Activated T-helper 2 cell treated with anti-CD3 and anti-CD28 coated beads, Interferon-gamma antibody, Interleukin-2, Interleukin-4, amounts not matched to agents 10 μg/mL and 5 μg/mL and 100 μg/mL, durations not matched to agents 14 hours and 24 hours and 36 hours (primary cell): ENCODE results near the gene TPP1. TPM values are rescaled to one million over a fixed set of nuclear protein-coding genes. Genes with fewer than 3 reads are reported as not detected.

Experiments
- DNase-seq: peaks from one replicate; pipeline ENCODE4 v3.0.0; 2021; ENCODE audit warnings: low spot score
- H3K27ac Mint-ChIP-seq: one replicate; pipeline ENCODE4 v1.8.0; 2021; ENCODE audit warnings: mixed read lengths
- H3K27me3 Mint-ChIP-seq: one replicate; pipeline ENCODE4 v1.8.0; 2021; ENCODE audit warnings: low read depth, mixed read lengths
- H3K36me3 Mint-ChIP-seq: one replicate; pipeline ENCODE4 v1.8.0; 2021; ENCODE audit warnings: low read depth, mixed read lengths
- H3K4me1 Mint-ChIP-seq: one replicate; pipeline ENCODE4 v1.8.0; 2021; ENCODE audit warnings: low read depth, mixed read lengths
- H3K4me3 Mint-ChIP-seq: one replicate; pipeline ENCODE4 v1.8.0; 2021; ENCODE audit warnings: low read depth, mild to moderate bottlenecking, moderate library complexity, mixed read lengths
- H3K9me3 Mint-ChIP-seq: one replicate; pipeline ENCODE4 v1.8.0; 2021; ENCODE audit warnings: mixed read lengths
- intact Hi-C: fragments of 100-400 bp; cut with micrococcal nuclease; formaldehyde crosslinking; loops from one replicate; pipeline ENCODE4 v1.15.1; 2023
- total RNA-seq: library from RNA; stranded (reverse); gene quantifications from 2 replicates; pipeline ENCODE4 v1.2.3, GENCODE V29; 2022

Gene TPP1
- total RNA-seq, 1 donor from 2014 or later = 39.1 TPM

DNA sequence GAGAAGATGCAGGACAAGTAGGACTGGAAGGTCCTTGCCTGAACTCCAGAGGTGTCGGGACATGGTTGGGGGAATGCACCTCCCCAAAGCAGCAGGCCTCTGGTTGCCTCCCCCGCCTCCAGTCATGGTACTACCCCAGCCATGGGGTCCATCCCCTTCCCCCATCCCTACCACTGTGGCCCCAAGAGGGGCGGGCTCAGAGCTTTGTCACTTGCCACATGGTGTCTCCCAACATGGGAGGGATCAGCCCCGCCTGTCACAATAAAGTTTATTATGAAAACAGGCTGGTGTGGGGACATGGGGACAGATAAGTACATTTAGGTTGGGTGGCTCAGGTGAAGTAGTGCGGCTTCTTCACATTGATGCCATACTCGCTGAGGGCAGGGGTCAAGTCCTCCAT is 8.6 kb downstream of the TPP1 start:
- H3K36me3 Mint-ChIP-seq = peaks cover 60% of the 10 kb centered on the region
- no peak for DNase-seq
- H3K9me3 Mint-ChIP-seq = no peaks in the 10 kb centered on the region
- intact Hi-C loops = loop anchor here (10.0 kb wide), 2 partner anchors 196 to 376 kb away; partner anchors contain the start of genes APBB1, CNGA4 and FHIP1B
- peak overlapping the region; percentile 95 for H3K4me3 Mint-ChIP-seq
- no peak overlapping the region for H3K27ac Mint-ChIP-seq
- no peaks in the 10 kb centered on the region for H3K27me3 Mint-ChIP-seq
- H3K4me1 Mint-ChIP-seq = peaks cover 43% of the 10 kb centered on the region

DNA sequence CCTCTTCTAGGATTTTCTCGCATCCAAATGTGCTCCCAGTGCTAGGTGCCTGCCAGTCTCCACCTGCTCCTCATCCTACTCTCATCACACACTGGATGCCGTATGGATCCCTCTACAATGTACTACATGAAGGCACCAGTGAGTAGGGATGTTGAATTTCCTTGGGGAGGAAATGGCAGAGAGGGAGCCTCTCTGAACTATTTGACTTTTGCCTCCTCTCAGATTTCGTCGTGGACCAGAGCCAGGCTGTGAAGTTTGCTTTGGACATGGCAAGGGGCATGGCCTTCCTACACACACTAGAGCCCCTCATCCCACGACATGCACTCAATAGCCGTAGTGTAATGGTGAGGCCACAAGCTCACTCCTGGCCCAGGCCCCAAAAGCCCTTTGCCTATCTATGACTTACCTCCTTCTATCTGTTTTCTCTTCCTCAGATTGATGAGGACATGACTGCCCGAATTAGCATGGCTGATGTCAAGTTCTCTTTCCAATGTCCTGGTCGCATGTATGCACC is 9.7 kb downstream of the TPP1 start:
- no peak for DNase-seq
- H3K27ac Mint-ChIP-seq = no peak overlapping the region
- peaks cover 50% of the 10 kb centered on the region for H3K36me3 Mint-ChIP-seq
- peaks cover 43% of the 10 kb centered on the region for H3K4me1 Mint-ChIP-seq
- intact Hi-C loops = loop anchor here (5.0 to 10.0 kb wide), 3 partner anchors 195 to 375 kb away; partner anchors contain the start of genes APBB1, CAVIN3, CNGA4 and FHIP1B
- no peaks in the 10 kb centered on the region for H3K9me3 Mint-ChIP-seq
- peak overlapping the region; percentile 40 for H3K4me3 Mint-ChIP-seq
- H3K27me3 Mint-ChIP-seq = no peaks in the 10 kb centered on the region

DNA sequence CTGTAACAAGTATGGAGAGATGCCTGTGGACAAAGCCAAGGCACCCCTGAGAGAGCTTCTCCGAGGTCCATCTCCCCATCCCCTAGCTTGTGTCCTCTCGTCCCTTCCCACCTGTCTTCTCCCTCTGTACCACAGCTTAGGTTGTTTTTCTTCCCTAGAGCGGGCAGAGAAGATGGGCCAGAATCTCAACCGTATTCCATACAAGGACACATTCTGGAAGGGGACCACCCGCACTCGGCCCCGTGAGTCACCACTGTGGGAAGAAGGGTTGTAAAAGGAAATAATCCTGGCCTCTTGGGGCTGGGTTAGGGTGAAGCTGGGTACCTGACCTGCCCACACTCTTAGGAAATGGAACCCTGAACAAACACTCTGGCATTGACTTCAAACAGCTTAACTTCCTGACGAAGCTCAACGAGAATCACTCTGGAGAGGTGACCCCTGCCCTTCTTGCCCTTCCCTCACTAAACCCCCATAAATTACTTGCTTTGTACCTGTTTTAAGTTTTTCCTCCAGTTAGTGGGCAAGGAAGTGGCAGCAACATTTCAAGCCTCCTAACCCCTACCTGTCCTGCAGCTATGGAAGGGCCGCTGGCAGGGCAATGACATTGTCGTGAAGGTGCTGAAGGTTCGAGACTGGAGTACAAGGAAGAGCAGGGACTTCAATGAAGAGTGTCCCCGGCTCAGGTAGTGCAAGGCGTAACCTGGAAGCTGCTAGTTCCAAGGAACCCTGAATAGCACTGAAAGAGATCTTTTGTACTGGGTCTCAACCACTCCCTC is 10.3 kb downstream of the TPP1 start:
- Mint-ChIP-seq H3K27me3 (no peaks in the 10 kb centered on the region), H3K4me1 (peaks cover 43% of the 10 kb centered on the region), H3K27ac (peak overlapping the region; percentile 23), H3K4me3 (no peak overlapping the region), H3K9me3 (no peaks in the 10 kb centered on the region), H3K36me3 (peaks cover 50% of the 10 kb centered on the region)
- no peak for DNase-seq
- intact Hi-C loops = loop anchor here (5.0 kb wide), 1 partner anchor 287 kb away; the partner anchor contains the start of gene CAVIN3

DNA sequence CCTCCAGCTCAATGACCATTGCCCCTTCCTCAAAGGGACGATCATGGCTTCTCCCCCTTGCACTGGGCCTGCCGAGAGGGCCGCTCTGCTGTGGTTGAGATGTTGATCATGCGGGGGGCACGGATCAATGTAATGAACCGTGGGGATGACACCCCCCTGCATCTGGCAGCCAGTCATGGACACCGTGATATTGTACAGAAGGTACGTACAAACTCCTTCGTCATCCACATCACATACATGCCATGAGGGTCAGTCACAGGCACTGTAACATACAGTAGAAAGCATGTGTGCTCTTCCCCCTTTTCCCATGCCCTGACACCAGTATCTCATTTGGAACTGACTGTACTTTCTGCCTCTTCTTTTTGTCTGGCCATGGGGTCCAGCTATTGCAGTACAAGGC is 11.2 kb downstream of the TPP1 start:
- Mint-ChIP-seq H3K4me1 (peaks cover 43% of the 10 kb centered on the region), H3K27ac (peak overlapping the region; percentile 93), H3K4me3 (no peak overlapping the region), H3K9me3 (no peaks in the 10 kb centered on the region), H3K27me3 (no peaks in the 10 kb centered on the region), H3K36me3 (peaks cover 50% of the 10 kb centered on the region)
- peak; percentile 5 for DNase-seq
- intact Hi-C loops = loop anchor here (5.0 kb wide), 1 partner anchor 286 kb away; the partner anchor contains the start of gene CAVIN3

DNA sequence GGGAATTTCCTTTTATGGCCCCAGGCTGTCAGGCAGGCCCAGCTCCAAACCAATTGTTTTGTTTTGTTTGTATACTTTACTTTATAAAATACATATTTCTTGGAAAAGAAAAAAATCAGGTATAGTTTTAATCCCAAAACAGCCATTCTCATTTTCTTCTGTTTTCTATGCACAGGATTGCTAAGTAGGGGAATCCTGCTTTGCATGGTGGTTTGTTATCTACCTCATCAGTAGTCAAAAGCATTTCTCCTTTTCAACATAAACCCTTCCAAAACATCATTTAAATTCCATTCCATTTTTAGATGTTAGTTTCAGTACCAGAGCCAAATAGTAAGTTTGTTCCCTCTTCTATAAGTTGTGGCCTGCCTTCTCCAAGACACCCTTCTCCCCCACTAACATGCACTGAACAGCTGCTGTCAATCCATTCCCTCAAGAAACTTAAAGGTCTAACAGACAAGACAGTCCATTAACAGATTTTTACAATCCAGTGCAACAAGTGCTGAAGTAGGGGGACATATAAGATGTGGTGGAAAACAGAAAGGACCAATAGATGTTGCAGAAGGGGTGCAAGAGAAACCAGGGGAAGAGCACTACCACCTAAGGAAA is 11.9 kb downstream of the TPP1 start:
- peak overlapping the region; percentile 93 for H3K27ac Mint-ChIP-seq
- no peaks in the 10 kb centered on the region for H3K27me3 Mint-ChIP-seq
- H3K9me3 Mint-ChIP-seq = no peaks in the 10 kb centered on the region
- H3K4me1 Mint-ChIP-seq = peaks cover 46% of the 10 kb centered on the region
- DNase-seq = peak; percentile 6
- H3K36me3 Mint-ChIP-seq = peaks cover 53% of the 10 kb centered on the region
- H3K4me3 Mint-ChIP-seq = peak overlapping the region; percentile 55
- intact Hi-C loops = loop anchor here (1.0 to 5.0 kb wide), 5 partner anchors 63 to 285 kb away; partner anchors contain the start of genes ARFIP2, CAVIN3, MRPL17 and TIMM10B

DNA sequence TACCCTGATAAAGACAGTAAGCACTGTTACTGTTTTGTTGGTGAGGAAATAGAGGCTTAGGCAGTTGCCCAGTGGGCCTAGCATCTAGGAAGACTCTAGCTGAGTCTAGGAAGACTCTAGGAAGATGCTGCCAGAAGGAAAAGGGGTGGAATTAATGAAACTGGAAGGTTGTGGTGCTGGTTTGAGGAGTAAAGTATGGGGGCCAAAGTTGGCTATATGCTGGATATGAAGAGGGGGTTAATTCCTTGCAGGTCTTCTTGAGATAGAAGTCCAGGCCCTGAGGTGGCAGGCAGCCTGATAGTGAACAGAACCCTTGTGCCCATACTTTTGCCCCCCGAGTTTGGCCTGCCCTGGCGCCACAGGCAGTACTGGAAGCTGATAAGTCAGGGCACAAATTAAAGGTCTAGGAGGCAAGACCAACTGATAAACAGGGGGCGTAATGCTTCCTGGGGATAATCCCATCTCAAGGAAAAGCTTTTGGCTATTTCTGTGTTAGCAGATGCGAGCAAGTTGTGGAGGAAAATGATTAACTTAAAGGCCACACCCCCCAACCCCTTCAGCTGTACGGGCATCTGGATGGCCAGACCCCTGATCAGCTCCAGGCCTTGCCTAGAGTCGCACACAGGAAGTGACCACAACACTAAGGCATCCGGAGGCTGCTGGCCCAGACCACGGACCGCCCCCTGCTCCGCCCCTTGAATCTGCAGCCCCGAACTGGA is 12.6 kb downstream of the TPP1 start:
- H3K27me3 Mint-ChIP-seq = no peaks in the 10 kb centered on the region
- intact Hi-C loops = loop anchor here (1.0 to 5.0 kb wide), 5 partner anchors 64 to 284 kb away; partner anchors contain the start of genes ARFIP2, CAVIN3, MRPL17 and TIMM10B
- H3K9me3 Mint-ChIP-seq = no peaks in the 10 kb centered on the region
- H3K36me3 Mint-ChIP-seq = peaks cover 57% of the 10 kb centered on the region
- peak overlapping the region; percentile 93 for H3K27ac Mint-ChIP-seq
- peak; percentile 61 for DNase-seq
- H3K4me1 Mint-ChIP-seq = peaks cover 53% of the 10 kb centered on the region
- H3K4me3 Mint-ChIP-seq = no peak overlapping the region

DNA sequence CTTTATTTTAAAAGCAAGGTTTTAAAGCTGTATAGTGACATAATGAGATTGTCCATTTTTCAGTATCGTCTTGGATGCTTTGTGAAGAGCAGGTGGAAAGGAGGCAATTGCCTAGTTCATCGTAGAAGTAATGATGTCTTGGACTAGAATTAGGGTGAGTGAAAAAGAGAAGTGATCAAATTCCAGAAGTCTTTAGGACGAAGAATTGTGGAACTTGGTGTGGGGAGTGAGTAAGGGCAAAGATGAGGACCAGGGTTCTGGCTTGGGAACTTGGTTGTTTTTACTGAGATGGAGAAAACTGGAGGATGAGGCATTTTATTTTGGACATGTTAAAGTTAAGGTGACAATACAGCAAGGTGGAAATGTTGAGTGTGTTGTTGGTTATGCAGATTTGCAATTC is 14.4 kb downstream of the TPP1 start:
- no peak overlapping the region for H3K27ac Mint-ChIP-seq
- peaks cover 47% of the 10 kb centered on the region for H3K4me1 Mint-ChIP-seq
- intact Hi-C loops = loop anchor here (2.0 to 5.0 kb wide), 3 partner anchors 14 to 282 kb away; partner anchors contain the start of genes CAVIN3 and TPP1
- no peaks in the 10 kb centered on the region for H3K27me3 Mint-ChIP-seq
- no peaks in the 10 kb centered on the region for H3K9me3 Mint-ChIP-seq
- H3K36me3 Mint-ChIP-seq = peaks cover 44% of the 10 kb centered on the region
- no peak overlapping the region for H3K4me3 Mint-ChIP-seq
- DNase-seq = no peak

DNA sequence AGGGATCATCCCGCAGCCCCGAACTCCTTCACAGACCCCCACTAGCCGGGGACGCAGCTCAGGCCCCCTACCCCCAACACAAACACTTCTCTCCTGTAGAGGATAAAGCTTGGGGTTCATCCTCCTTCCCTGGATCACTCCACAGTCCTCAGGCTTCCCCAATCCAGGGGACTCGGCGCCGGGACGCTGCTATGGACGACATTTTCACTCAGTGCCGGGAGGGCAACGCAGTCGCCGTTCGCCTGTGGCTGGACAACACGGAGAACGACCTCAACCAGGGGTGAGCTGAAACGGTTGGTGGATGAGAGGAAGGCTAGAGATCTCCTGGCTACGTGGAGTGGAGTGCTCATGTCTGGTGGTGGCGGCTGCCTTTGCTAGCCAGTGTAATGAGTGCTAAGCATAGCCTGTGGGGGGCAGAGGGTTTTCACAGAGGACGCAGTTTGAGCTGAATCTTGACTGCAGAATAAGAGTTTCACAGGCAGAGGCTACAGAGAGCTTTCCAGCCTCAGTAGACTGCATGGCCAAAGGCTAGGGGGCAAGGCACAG is 15.1 kb downstream of the TPP1 start:
- intact Hi-C loops = loop anchor here (2.0 kb wide), 2 partner anchors 15 to 73 kb away; partner anchors contain the start of gene TPP1
- no peaks in the 10 kb centered on the region for H3K9me3 Mint-ChIP-seq
- peaks cover 43% of the 10 kb centered on the region for H3K4me1 Mint-ChIP-seq
- peaks cover 44% of the 10 kb centered on the region for H3K36me3 Mint-ChIP-seq
- H3K27ac Mint-ChIP-seq = no peak overlapping the region
- no peaks in the 10 kb centered on the region for H3K27me3 Mint-ChIP-seq
- peak; percentile 37 for DNase-seq
- H3K4me3 Mint-ChIP-seq = no peak overlapping the region

DNA sequence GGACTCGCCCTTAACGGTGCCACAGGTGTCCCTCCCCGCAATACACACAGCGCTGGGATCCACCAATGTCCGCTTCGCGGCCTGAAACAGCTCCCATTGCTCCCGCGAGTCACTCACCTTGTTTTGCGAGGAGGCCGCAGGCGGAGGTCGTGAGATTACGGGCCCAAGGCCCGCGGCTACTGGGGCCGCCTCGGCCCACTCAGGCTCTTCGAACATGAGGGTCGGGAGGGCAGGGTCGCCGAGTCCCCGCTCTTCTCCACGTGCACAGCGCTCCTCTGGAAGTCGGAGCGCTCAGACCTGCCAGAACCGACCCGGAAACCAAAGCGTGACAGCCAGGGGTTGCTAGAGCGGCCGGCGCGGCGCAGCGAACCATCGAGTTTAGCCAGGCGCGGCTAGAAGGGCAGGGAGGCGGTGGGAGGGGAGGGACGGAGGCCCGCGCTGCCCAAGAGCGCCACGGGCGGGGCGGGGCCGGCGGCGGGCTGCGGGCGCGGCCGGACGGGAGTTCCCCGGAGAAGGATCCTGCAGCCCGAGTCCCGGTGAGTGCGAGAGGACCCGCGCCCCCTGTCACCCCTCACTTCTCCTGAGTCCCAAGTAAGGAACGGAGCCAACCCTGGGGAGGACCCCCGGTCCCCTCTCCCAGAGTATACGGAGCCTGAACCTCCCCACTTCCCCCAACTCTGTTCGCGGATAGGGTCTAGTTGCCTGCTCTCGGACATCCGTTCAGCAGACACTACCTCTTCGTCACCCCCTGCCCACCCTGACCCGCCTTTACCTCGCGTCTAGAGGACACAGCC is 15.7 kb downstream of the TPP1 start, which contains the start of the genes ILK and RRP8:
TSS of gene ILK (plus strand) at position 488 of the 794 bp plus-strand sequence. CDS start 498 bp downstream, outside the sequence.
TSS of gene RRP8 (minus strand) at position 330 of the 794 bp plus-strand sequence. CDS start at position 216, 114 bp downstream.
- Mint-ChIP-seq H3K4me3 (no peak within 1 kb of the TSS), H3K9me3 (no peaks in the 10 kb centered on the region), H3K36me3 (peaks cover 44% of the 10 kb centered on the region), H3K27ac (no peak within 1 kb of the TSS), H3K27me3 (no peaks in the 10 kb centered on the region), H3K4me1 (peaks cover 38% of the 10 kb centered on the region)
- intact Hi-C loops = loop anchor here (1.0 to 2.0 kb wide), 5 partner anchors 9 to 122 kb away; partner anchors contain the start of genes ARFIP2, MRPL17, TAF10 and TIMM10B
- peak; percentile 84 for DNase-seq

DNA sequence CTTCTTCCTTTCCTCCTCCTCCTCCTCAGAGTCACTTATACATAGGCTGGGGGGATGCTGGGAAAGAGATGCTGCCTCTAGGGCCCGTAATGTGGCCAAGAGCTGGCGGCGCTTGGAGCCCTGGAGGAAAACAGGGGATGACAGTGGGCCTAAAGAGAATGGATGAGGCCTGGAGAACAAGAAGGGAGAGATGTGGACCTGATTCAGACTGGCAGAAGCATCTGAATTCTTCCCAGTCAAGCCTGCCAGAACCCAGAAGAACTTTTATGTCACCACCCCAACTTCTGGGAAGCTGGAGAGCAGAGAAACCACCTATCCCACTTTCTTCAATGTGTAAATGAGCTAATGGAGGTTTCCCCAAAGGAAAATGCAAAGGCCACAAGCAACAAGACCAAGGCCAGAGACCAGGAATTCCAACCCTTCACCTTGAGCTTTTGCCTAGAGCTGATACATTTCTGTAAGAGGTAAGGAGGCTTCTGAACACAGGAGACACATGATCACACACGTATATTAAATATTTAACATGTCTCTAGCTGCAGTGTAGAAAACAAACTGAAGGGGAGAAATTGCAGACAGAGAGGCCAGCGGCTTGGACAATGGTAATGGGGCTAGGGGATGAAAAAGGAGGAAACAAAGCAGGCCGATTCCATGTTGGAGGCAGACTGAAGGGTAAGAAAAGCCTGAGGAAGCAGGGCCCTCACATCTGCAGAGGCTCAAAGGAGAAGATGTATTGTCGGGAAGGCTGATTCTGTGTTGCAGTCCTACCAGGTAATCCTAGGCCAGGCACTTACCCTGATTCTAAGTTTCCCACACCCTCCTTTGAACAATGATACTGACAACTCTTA is 16.9 kb downstream of the TPP1 start:
- intact Hi-C loops = no loop called here
- Mint-ChIP-seq H3K4me1 (peaks cover 28% of the 10 kb centered on the region), H3K4me3 (no peak overlapping the region), H3K9me3 (no peaks in the 10 kb centered on the region), H3K36me3 (peaks cover 41% of the 10 kb centered on the region), H3K27ac (no peak overlapping the region), H3K27me3 (no peaks in the 10 kb centered on the region)
- no peak for DNase-seq

DNA sequence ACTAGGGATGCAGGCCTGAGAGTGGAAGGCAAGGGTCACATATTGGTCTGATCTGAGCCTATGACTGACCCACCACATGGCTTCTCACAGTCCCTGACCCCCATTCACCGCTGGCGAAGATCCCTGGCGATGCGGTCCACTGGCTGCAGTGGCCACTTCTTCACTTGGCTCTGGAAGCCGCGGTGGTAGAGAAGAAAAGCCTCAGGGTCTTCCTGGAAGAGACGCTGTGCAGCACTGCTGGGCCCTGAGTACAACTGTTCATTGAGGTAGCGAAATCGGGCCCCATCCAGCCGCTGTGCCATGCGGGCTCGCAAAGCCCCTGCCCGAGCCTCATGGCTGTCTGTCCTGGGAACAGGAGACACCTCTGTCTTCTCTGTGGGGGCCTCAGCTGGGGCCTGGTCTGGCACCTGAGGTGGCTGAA is 18.2 kb downstream of the TPP1 start:
- DNase-seq = no peak
- Mint-ChIP-seq H3K4me1 (peaks cover 15% of the 10 kb centered on the region), H3K27me3 (no peaks in the 10 kb centered on the region), H3K9me3 (no peaks in the 10 kb centered on the region), H3K36me3 (peaks cover 43% of the 10 kb centered on the region), H3K27ac (no peak overlapping the region), H3K4me3 (no peak overlapping the region)
- intact Hi-C loops = no loop called here
